GM21381 (cell line): Measurements from ENCODE around the gene SGCA.

Experiments
- ATAC-seq: cut with Tn5 transposase; IDR thresholded peaks from one replicate; pipeline ENCODE4 v1.9.1; 2021; ENCODE audit warnings: mild to moderate bottlenecking, moderate library complexity; ENCODE audit not compliant: unreplicated experiment

Gene SGCA

DNA sequence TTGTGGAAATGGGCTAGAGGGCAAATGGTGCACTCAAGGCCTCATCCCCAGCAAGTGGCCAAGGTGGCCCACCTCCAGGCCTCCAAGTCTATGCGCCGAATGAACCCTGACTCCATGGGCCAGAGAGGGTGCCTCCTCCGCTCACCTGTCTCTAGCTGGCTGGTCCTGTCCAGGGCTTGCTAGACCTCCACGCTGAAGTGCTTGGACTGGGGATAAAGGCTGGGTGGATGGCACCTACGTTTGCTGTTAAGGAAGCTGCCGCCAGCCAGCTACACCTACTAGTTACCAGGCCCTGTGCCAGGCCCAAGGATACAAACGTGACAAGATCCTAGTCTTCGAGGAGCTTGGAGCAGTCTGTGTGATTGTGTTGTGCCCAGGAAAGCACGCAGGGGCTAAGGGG lies 739 bp upstream of the SGCA start:
- no peak for ATAC-seq

DNA sequence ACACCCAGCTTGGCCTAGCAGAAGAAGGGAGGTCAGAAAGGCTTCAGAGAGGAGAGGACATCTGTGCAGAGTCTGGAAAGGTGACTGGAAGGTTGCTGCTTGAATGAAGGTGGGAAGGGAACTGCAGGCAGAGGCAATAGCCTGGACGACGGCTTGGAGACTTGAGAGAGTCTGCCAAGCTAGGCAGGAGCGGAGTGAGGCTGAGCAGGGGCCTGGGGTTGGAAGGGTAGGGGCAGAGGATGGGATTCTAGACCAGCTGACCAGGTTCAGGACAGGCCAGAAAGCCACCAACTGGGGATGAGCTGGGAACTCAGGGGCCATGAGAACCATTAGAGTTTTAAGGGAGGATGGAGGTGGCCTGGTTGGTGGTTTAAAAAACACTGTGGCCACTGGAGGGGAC lies 339 bp upstream of the SGCA start:
- no peak for ATAC-seq

DNA sequence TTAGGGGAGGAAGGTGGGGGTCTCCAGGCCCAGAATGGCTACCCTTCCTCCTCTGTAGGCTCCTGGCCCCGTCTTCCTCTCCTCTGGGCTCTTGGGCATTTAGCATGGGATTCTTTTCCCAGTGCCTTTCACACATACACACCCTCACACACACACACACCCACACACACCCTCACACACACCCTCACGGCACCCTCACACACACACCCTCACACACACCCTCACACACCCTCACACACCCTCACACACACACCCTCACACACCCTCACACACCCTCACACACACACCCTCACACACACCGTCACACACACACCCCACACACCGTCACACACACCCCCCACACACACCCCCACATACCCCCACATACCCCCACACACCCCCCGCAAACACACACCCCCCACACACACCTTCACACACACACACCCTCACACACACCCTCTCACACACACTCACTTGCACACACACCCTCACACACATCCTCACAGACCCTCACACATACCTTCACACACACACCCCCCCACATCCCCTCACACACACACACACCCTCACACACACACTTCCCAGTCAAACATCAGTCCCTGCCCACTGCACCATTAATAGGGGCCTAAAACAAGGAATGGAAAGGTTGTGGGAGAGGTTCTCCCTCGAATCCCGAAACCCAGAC lies 845 bp downstream of the SGCA start:
- no peak for ATAC-seq

DNA sequence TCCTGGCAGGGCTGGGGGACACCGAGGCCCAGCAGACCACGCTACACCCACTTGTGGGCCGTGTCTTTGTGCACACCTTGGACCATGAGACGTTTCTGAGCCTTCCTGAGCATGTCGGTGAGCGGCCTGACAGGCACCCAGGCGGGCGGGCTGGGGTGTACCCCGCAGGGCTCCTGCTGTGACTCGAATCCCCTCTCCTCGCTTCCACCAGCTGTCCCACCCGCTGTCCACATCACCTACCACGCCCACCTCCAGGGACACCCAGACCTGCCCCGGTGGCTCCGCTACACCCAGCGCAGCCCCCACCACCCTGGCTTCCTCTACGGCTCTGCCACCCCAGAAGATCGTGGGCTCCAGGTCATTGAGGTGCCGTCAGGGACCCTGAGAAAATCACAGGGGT lies 1.6 kb downstream of the SGCA start:
- no peak for ATAC-seq

DNA sequence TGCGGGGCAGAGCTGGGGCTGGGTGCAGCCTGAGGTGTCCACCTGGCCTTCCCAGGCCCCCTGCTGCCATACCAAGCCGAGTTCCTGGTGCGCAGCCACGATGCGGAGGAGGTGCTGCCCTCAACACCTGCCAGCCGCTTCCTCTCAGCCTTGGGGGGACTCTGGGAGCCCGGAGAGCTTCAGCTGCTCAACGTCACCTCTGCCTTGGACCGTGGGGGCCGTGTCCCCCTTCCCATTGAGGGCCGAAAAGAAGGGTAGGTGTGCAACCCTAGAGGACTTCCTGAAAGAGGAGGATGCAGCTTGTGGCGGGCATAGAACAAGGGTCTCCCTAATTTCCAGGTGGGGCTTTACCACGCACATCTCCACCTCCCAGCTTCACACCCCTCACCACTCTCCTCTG lies 2.5 kb downstream of the SGCA start:
- no peak for ATAC-seq

DNA sequence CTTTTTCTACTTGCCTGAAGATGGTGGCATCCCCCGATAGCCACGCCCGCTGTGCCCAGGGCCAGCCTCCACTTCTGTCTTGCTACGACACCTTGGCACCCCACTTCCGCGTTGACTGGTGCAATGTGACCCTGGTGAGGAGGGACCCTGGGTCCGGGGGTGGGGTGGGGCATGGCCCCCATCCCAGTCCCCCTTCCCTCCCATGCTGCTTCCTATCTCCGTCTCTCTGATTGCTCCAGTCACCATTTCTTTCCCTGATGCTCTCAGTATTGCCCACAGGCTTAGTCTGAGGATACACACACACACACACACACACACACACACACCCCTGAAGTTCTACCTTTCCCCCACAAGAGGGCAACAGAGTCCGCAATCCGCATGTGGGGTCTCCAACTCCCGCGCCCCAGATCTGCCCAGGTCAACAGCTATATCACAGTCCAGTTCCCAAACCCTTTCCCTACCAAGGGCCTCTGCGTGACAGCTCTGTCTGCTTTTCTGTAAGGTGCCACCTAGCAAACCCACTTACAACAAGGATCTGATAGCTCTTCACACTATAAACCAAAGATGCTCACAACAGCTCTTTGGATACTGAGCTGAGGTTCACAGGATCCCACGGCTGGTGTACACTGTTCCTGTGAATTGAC lies 3.4 kb downstream of the SGCA start:
- no peak for ATAC-seq

DNA sequence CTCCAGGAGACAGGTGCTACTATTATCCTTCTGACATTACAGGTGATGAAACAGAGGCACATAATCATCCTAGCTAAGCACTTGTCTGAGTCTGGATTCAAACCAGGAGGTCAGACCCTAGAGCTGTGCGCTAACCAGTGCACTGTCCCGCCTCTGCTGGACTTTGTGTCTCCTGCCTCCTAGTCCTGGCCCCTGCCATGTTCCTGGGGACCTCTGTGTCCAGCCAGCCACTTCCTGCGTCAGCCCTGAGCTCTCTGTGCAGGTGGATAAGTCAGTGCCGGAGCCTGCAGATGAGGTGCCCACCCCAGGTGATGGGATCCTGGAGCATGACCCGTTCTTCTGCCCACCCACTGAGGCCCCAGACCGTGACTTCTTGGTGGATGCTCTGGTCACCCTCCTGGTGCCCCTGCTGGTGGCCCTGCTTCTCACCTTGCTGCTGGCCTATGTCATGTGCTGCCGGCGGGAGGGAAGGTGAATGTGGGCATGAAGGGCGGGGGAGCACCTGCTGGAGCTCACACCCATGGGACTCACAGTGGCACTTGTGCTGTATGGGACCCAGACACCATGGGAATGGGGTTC lies 4.2 kb downstream of the SGCA start:
- ATAC-seq = no peak

DNA sequence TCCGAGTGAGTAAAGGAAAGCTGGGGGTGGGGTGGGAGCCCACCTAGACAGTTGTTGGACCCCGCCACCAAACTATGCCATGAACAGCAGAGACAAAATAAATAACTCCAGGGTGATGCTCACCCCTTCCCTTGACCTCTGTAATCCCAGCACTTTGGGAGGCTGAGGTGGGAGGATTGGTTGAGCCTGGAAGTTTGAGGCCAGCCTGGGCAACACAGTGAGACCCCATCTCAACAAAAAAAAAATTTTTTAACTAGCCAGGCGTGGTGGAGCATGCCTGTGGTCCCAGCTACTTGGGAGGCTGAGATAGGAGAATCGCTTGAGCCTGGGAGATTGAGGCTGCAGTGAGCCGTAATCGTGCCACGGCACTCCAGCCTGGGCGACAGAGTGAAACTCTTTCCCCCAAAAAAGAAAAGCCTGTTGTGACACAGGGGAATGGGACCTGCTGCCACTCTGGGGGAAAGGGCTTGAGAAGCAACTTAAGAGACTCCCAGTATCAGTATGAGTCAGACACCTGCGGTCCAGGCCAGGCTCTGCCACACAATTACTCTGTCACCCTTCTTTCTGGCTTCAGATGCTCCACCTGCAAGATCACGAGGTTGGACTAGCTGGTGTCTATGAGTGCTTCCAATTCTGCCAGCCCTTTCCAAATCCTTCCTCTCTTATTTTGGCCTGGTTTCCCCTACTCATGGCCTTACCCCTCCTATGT lies 5.0 kb downstream of the SGCA start:
- ATAC-seq = peak; percentile 58

DNA sequence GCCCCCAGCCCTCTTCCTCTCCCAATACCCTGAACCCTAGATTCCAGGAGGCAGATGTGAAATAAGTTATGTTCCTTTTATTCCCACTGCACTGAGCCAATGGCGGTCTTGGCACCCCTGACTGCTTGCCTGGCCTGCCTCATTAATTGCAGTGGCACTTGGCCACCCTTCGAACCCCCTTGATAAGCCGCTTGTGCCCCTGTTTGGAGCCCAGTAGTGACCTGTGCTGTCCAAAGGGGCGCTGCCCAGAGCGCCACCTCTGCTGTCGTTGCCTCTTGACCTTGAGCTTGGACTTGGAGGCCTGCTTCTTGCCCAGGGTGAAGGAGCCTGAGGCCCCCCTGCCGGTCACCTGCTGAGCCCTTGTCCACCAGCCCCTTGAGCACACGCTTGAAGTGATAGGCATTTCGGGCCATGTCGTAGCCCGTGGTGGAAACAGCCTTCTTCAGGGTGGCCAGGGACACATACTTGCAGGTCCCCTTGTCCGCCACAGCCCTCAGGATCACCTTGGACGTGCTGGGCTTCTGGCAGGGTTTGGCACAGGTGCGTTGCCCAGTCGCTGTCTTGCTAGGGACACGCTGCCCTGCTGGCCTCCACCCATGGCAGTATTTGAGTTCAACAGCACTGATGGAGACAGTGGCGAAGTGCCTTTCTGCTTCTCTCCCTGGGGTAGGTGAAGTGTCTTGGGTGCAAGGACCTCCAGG lies 5.7 kb downstream of the SGCA start:
- no peak for ATAC-seq

DNA sequence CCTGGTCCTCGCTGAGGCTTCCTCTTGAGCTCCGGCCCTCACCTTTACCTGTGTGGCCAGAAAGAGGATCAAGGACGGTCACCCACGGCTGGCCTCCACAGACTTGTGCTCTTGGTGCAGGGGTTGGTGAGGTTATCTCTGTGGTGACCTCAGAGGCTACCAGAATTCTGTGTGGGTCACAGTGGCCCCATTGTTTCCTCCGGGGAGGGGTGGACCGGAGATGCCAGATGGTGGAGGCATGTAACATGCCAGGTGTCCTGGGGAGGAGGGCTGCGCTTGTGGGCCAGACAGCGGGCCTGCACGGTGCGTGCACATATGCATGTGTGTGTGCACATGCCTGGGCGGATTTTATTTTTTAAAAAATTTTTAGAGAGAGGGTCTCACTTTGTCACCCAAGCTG lies 6.3 kb downstream of the SGCA start:
- ATAC-seq = no peak

DNA sequence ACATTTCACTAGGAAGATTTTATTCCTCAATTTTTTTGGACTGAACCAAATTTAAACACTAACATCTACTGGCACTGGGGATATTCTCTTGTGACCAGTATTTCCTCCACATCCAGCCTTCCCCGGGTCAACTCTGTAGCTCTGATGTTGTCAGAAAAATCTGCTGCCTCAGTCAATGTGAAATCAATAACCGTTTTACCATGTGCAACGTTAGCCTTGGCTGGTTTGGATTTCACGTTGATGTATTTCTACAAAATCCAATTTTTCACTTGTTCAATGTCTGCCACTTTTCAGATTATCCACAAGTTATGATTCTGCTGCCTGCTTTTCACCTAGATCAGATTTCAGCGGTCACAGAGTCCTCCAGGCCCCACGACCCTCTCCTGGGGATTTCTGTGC lies 7.1 kb downstream of the SGCA start:
- ATAC-seq = no peak

DNA sequence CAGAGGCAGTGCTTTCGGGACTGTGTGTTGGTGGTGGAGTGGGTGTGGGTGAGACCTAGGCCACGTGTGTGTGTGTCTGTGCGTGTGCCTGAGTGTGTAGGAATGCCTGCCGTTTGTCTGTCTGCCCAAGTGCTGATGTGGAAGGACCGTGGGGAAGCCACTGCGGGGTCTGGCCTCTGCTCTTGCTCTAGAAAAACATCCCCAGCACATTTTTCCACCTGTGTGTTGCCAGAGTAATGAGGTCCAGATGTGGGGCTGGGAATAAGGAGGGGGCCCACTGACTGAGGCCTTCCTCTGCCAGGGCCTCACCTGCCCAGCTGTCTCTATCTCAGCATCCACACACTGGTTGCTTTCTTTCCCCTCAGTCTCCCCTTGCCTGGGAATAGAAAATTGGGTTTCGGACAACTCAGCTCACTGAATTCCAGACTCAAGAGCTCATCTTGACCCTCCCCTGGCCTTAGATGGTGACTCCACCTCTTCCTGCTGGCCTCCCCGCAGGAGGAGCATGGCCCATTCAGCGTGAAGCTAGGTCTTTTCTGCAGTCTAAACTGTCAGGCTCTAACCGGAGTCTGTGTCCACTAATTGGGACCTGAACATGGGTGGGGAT lies 7.6 kb downstream of the SGCA start:
- ATAC-seq = no peak

DNA sequence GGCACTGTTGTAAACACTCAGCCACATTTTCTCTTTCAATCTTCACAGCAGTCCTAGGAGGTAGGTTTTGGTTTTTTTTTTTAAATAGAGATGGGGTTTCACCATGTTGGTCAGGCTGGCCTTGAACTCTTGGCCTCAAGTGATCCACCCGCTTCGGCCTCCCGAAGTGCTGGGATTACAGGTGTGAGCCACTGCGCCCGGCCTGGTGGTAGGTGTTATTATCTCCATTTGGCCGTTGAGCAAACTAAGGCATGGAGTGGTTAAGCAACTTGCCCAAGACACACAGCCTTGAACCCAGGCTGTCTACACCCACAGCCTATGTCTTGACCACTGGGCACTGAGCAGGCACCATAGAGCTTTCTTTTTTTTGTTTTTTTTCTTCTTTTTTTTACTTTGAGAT lies 8.6 kb downstream of the SGCA start:
- ATAC-seq = no peak

DNA sequence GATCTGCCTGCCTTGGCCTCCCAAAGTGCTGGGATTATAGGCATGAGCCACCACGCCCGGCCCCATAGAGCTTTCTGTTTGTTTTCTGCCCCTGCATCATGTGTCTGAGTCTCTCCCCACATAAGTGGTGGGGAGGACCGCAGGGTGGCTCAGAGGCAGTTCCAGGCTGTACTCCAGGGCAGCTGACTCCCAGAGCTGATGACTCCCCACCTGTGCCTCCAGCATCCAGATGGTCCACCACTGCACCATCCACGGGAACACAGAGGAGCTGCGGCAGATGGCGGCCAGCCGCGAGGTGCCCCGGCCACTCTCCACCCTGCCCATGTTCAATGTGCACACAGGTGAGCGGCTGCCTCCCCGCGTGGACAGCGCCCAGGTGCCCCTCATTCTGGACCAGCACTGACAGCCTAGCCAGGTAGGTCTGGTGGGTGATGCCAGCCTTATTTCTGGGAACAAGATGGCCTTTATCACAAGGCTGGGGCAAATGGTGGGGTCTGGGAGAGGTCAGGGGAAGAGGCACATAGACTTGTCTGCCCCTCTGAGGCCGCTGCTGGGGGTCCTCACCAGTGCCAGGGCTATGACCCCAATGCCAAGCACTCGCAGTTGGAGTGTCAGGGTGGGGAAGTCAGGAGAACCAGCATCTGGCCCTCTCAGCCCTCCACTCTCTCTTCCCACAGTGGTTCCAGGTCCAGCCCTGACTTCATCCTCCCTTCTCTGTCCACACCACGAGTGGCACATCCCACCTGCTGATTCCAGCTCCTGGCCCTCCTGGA lies 9.4 kb downstream of the SGCA start:
- ATAC-seq = no peak

DNA sequence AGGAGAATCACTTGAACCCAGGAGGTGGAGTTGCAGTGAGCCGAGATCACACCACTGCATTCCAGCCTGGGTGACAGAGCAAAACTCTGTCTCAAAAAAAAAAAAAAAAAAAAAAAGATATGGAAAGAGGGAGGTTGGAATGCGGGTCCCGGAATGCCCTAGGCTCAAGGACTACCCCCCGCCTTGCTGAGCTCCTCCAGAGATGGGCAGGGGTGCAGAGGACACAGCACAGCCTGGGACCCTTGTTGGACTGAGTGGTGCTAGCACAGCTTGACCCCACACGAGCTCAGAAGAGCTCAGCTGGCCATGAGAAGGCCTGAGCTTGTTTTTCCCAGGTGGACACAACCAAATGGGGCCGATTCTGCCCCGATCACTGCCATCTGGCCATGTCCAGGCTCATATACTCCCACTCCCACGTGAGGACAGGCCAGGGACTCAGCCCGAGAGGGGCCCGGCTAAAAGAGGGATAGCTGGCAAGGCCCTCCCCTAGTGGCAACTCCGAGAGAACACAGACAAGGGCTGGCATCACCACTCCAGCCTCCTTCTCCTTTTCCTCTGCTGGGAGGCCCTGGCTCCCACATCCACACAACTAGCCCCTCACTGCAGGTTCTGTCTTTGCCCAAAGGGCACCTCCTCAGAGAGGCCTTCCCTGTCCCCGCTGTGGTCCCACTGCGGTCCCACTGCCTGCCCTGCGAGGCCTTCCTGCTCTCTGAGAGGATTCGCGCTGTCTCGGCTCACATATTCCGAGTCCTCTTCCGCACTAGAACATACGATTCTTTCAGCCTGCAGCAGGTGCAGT lies 11.0 kb downstream of the SGCA start:
- no peak for ATAC-seq

DNA sequence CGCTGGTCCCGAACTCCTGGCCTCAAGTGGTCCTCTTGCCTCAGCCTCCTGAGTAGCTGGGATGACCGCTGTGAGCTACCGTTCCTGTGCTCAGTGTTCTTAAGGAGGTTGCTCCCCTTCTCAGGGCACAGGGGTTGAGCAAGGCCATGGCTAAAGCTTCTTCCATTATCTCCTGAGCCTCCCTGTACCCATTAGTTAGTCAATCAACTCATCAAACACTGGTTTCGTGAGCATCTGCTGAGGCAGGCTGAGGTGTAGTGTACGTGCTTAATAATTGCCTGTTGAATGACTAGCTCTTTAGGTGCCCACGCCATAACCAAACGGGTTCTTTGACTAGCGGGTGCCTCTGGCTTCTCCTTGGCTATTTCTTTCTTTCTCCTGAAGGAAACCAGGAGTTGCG lies 11.7 kb downstream of the SGCA start:
- no peak for ATAC-seq

DNA sequence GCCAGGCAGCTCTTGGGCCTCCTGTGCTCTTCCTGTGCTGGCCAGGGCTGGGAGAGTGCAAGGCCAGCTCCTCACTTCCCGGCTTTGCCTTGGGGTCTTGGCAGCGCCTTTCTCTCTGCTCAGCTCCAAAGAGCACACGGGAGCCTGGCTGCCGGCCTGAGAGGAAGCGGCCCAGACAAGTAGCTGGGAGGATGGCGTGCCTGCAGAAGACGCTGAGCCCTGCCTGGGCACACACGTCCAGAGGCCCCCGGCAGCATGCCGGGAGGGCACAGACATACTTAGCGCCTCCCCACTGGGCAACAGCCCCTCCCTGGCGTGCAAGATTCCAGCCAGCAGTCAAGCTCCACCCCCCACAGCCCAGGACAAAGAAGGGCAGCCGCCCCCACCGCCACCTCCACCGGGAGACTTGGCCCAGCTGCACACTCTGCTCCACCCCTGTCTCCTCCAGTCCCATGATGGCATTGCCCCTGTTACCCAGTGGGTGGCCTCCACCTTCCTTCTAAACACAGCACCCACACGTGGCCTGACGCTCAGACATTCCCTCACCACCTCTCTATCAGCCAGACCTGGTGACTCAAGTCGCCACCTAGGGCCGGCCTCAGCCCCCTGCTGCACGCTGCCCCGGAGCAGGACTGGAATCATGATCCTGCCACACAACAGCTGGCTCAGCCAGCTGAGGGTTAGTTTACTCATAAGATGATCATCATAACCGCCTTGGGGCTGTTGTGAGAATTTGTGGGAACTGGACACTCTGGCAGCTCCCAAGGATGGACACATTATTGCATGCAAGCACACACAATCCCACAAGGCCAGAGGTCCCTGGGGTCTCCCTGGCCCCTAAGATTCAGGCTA lies 12.4 kb downstream of the SGCA start:
- no peak for ATAC-seq

DNA sequence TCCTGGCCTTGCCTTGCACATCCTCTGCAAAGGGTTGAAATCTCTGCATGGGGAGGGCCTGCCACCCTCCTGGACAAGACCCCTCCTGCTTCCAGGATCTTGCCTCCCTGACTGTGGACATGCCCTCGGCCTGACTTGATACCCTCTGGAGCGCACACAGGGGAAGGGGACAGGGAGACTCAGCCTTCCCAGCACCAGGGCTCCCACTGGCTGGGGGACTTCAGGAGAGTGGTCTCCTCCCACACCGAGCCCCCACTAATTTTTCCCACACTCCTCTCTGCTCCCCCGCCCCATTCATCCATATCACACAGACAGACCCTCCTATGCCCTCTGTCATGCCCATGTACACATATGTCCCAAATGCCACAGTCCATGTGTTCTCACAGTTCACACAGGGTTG lies 14.3 kb downstream of the SGCA start:
- ATAC-seq = no peak

DNA sequence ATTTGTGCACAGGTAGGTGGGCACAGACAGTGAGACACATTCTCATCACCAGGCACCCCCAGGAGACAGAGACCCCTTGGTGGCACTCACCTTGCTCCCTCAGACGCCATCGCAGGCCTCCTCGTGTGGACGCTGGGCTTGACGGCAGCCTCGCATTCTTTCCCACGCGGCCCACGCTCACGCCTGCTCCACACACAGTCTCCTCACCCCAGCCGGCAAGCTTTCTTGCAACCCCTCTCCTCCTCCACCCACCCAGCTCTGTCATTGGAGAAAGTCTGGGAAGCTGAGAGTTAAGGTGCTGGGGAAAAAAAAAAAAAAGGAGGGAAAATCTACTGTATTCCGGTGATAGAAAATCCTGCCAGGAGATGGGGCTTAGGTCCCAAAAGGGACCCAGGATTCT lies 14.8 kb downstream of the SGCA start:
- no peak for ATAC-seq
